ENCODE results near the gene EHD4.

Gene EHD4

DNA sequence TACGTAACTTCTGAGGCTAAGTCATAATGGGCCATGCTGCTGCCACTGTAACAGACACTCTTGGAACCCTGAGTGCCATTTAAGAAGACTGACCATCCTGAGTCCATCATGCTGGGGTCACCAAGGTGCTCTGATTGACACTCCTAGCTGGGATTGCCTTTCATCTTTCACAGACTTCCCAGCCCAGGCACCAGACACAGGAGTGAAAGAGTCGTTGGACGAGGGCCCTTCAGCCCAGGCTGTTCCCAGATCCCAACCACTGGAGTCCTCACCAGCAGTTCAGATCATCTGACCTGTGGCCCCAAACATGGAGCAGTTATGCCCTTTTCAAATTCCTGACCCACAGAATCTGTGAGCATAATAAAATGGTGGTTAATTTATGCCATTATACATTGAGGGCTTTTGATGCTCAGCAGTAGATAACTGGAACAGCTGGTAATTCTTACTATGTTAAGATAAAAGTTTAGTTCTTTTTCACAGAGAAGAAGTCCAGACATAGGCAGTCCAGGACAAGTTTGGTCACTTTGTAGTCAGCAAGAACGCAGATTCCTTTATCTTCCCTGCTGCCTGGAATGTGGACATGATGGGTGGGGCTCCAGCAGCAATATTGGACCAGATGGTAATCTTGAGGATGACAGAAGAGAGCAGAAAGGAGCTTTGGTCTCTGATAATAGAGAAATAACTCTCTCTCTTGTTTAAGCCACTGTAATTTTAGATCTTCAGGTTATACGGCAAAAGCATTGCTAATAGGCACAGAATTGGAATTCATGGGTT, 7.3 kb upstream of the EHD4 start:
- DNase-seq, result no peak

GRCh38 chr15:41978534-41978933, 6.2 kb upstream of the EHD4 start:
- no peak for DNase-seq

GRCh38 chr15:41977757-41978383, 5.5 kb upstream of the EHD4 start:
- DNase-seq, result no peak

GRCh38 chr15:41975669-41976068, 3.3 kb upstream of the EHD4 start:
- DNase-seq, result no peak

GRCh38 chr15:41974041-41974440, 1.7 kb upstream of the EHD4 start:
- DNase-seq, result no peak

DNA sequence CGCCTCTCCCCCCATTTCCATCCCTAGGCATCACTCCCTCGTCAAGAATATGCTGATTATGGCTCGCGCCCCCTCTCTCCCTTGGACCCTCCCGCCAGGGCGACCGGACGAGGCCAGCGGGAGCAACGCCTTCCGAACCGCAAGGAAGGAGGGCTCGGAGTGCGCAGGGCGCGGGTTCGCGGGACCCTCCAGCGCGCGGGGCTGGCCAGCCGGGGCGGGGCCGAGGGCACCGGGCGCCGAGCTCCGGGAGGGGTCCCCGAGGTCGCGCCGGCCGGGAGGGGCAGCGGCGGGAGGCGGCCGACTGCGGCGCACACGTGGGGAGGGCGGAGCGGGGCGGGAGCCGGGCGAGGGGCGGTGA, 483 bp downstream of the EHD4 start:
- no peak for DNase-seq

GRCh38 chr15:41971089-41971894, 1.1 kb downstream of the EHD4 start:
- DNase-seq, result no peak

DNA sequence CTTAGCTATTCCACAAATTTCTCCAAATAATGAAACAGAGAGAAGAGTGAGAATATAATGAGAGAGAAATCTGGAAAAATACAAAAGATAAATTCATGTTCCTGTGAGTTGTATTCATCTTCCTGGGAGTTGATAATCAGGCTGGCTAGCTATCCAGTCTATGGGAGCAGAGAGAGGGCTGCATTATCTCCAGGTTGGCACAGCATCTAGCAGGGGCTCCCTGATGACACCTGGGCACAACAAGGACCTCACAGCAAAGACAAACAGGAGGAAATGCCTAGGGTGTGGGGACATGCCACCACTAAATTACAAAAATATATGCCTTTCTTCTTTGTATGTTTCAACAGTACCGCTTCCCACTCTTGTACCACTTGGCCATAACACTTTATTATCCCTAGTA, 1.9 kb downstream of the EHD4 start:
- DNase-seq, result no peak

GRCh38 chr15:41969851-41970431, 2.4 kb downstream of the EHD4 start:
- no peak for DNase-seq

DNA sequence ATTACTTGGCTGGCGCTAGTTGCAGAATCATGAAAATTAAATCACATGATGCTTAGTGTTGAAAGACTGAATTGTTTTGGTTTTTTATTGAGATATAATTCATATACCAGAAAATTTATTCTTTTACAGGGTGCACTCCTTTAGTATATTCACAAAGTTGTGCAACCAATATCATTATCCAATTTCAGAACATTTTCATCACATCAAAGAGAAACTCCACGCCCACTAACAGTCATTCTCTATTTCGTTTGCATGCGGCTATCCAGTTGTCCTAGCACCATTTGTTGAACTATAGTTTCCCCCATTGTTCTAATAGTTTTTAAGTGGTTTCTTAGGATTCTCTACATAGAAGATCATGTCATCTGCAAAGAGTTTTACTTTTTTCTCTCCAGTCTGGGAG, 3.7 kb downstream of the EHD4 start:
- no peak for DNase-seq

GRCh38 chr15:41967506-41968206, 4.7 kb downstream of the EHD4 start:
- DNase-seq, result no peak

- no peak for DNase-seq
Observed at GRCh38 chr15:41966920-41967465, 5.4 kb downstream of the EHD4 start.

GRCh38 chr15:41966414-41966812, 5.9 kb downstream of the EHD4 start:
- no peak for DNase-seq

DNA sequence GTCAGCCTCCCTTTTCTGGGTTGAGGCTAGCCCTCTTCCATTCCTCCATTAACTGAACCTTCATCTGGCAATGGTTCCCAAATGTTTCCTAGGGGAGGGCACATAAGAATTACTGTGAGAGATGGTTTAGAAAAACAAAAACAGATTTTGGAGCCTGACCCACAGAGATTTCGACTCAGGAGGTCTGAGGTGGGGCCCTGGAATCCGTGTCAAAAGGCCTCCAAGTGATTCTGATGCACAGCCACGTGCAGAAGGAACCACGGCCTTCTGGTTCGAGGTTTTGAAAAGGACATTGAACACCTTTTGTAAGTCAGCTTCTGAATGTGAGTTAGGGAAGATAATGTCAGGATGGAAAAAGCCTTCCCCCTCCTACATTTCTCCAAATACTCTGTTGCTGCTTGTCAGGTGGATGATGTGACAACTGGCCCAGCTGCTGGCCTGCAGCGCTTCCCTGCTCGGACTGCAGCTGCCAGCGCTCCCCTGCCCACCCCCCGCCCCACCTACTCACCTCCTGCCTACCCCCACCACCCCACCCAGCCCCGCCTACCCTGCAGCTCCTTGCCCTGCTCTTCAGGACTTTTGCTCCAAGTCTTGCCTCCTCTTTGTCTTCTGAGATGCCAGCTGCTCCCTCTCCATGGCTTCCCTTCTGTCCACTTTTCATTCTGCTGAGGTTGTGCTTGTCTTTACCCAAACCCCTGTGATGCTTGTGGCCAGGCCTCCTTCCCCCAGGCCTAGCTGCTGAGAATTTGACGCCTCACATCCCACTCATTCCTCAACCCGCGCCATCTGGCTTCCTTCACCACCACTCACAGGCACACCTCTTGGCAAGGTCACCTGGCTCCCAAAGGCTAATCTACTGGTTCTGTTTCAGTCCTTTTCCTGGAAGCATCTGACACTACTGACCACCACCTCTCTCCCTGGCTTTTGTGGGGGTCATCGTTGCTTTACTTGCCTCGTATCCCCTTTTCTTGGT, 6.6 kb downstream of the EHD4 start:
- no peak for DNase-seq

DNA sequence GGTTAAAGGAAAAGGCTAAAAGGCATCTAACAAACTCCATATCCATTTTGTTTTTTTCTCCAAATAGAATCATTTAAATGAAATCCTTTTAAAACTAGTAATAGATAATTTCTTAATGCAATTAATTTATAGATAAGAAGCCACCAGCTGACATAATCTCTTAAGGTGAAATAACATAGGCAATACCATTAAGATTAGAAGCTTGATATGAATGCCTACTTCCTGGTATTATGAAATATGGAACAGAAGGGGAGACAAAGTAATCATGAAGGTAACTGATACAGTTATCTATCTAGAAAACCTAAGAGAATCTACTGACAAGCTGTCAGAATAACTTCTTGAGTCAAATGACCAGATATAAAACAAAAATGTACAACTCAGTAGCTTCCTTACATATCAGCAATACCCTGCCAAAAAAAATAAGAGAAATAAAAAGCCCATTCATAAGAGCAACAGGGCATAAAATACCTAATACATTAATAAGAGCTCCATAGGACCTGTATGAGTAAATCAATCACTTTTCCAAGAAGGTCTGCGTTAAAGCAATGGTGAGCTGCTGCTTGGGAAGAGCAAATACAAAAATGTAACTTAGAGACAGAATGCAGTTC, 10.7 kb downstream of the EHD4 start:
- DNase-seq, result no peak

- no peak for DNase-seq
Observed at GRCh38 chr15:41961001-41961518, 11.3 kb downstream of the EHD4 start.

GRCh38 chr15:41958002-41958420, 14.3 kb downstream of the EHD4 start:
- DNase-seq, result no peak

GRCh38 chr15:41957021-41957897, 15.1 kb downstream of the EHD4 start:
- DNase-seq, result no peak

GRCh38 chr15:41955807-41956525, 16.4 kb downstream of the EHD4 start:
- no peak for DNase-seq
